GM18526 (cell line): Measurements from ENCODE around the gene ANKS4B.

Experiments
- POLR2A ChIP-seq: IDR thresholded peaks from 3 replicates; pipeline ENCODE4 v1.6.1; 2011; ENCODE audit not compliant: insufficient read length; ENCODE audit errors: extremely low read depth

The ANKS4B gene

DNA sequence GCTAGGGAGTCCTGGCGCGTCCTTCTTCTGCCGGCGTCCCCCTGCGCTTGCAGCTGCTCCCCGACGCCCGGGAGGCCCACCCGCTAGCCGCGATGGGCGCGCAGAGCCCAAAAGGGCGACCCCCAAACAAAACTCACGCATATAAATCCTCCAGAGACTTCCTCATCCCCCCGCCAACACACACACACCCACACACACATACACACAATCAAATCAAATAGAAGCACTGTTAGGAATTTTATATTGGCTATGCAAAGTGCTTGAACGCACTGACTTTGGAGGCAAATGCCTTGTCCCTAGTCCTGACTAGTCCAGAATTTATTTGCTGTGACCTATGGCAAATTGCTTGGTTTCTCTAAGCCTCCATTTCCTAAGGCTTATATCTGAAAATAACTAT lies 68.4 kb downstream of the ANKS4B start:
- TF ChIP-seq POLR2A, result no peak

DNA sequence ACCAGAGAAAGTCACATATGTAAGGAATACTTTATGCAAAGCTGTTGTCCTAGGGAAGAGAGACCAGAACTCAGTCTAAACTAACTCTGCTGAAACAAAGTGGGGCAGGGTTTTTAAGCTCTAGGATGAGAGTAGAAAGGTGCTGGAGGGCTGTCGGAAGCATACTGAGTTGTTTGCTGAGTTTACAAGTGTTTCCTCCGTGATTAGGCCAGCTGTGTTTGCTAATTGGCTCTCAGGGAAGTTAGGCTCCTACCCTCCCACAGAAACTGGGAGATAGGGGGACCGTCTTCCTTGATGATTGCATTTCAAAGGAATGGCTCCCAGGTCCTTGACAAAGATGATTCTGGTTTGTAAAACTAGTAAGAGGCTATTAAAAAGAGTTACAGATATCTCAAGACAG lies 69.0 kb downstream of the ANKS4B start:
- TF ChIP-seq POLR2A, result no peak

DNA sequence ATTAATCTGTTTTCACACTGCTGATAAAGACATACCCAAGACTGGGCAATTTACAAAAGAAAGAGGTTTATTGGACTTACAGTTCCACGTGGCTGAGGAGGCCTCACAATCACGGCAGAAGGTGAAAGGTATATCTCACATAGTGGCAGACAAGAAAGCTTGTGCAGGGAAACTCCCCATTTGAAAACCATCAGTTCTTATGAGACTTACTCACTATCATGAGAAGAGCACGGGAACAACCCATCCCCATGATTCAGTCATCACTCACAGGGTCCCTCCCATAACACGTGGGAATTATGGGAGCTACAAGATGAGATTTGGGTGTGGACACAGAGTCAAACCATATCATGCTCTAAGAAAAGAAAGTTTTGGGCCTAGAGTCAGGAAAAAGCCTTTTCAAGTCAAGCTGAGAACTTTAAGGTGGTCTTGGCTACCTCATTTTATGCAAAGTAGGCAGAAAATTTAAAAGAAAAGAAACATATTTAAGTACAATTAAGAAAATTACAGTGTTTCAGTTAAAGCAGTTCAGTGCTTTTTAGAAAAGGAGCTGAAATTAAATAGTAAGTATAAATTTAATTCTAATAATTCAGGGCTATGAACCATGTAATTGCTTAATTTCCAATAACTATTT lies 69.5 kb downstream of the ANKS4B start:
- TF ChIP-seq POLR2A, result no peak
